NT2/D1 (cell line): ENCODE measurements around the gene LDLRAD4.
"Not testable (repeated sequence)": the region's sequence is repeated elsewhere in the genome, so short reads cannot be mapped to it uniquely, and the experiment has no call there.

Experiments used
- DNase-seq: peaks from one replicate; pipeline ENCODE4 v3.0.0-alpha.2; 2011; ENCODE audit warnings: low read depth, low spot score
- H3K27me3 ChIP-seq: 2 replicates; pipeline ENCODE4 v1.6.0; 2011; ENCODE audit warnings: mild to moderate bottlenecking; ENCODE audit not compliant: insufficient read length, insufficient read depth
- H3K36me3 ChIP-seq: 2 replicates; pipeline ENCODE4 v1.6.1; 2011; ENCODE audit warnings: mild to moderate bottlenecking, low read length, mixed read lengths; ENCODE audit not compliant: insufficient read depth, insufficient read length
- H3K4me1 ChIP-seq: 2 replicates; pipeline ENCODE4 v1.5.1; 2011; ENCODE audit not compliant: insufficient read depth, insufficient read length
- H3K4me3 ChIP-seq: 2 replicates; pipeline ENCODE4 v1.5.1; 2011; ENCODE audit warnings: low read depth; ENCODE audit not compliant: insufficient read length
- H3K9ac ChIP-seq: 2 replicates; pipeline ENCODE4 v1.6.0; 2011; ENCODE audit warnings: low read depth; ENCODE audit not compliant: insufficient read length
- H3K9me3 ChIP-seq: 2 replicates; pipeline ENCODE4 v1.5.1; 2011; ENCODE audit warnings: mild to moderate bottlenecking, low read length; ENCODE audit not compliant: insufficient read depth
- SUZ12 ChIP-seq: IDR thresholded peaks from 2 replicates; pipeline ENCODE4 v1.6.1; 2011; ENCODE audit not compliant: insufficient read length, insufficient read depth; ENCODE audit errors: extremely low read depth
- YY1 ChIP-seq: IDR thresholded peaks from 2 replicates; pipeline ENCODE4 v1.6.1; 2011; ENCODE audit not compliant: insufficient read length, insufficient read depth
- ZNF274 ChIP-seq: IDR thresholded peaks from 2 replicates; pipeline ENCODE4 v1.6.1; 2011; ENCODE audit warnings: mild to moderate bottlenecking, low read depth, low read length

Gene LDLRAD4

DNA sequence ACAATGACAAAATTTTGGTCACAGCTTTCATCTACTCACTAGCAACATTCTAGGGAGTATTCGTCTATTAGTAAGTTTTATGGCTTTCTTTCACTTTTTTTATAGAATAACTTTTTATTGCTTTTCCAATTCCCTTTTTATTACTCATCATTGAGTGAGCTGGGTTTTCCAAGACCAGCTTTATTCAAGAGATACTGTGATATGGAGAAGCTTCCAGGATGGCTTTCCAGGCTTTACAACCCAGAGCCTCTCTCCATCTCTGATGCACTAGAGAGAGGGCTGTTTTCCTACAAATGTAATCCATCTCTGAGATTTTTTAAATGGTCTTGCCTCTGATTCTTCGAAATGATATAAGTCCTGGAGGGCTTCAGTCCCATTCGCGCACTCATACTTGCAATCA, 118.3 kb downstream of the LDLRAD4 start:
- Histone ChIP-seq H3K27me3 (no peaks in the 10 kb centered on the region), H3K9ac (no peak overlapping the region), H3K36me3 (no peaks in the 10 kb centered on the region), H3K4me1 (no peaks in the 10 kb centered on the region), H3K9me3 (0 out of 2 replicates have a peak, but pooled peaks cover 4% of the 10 kb centered on the region), H3K4me3 (no peak overlapping the region)
- no peak for TF ChIP-seq SUZ12
- no peak for TF ChIP-seq YY1
- TF ChIP-seq ZNF274 = no peak
- DNase-seq = no peak

DNA sequence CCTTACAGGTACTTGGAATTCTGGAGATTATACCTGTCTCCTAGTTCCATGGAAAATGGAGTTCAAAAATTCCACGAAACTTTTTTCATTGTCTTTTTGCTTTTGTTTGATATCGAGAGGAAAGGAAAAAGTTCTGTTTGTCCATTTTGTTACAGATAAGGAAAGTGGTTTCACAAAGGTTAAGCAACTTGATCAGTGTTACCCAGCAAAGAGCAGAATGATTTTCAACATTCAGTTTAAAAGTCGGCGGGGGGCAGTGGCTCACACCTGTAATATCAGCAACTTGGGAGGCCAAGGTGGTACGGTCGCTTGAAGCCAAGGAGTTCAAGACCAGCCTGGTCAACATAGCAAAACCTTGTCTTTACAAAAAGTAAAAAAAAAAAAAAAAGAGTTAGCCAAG, 118.8 kb downstream of the LDLRAD4 start:
- TF ChIP-seq SUZ12 = no peak
- Histone ChIP-seq H3K4me1 (no peaks in the 10 kb centered on the region), H3K4me3 (no peak overlapping the region), H3K9me3 (0 out of 2 replicates have a peak, but pooled peaks cover 5% of the 10 kb centered on the region), H3K36me3 (no peaks in the 10 kb centered on the region), H3K27me3 (no peaks in the 10 kb centered on the region), H3K9ac (no peak overlapping the region)
- DNase-seq = no peak

DNA sequence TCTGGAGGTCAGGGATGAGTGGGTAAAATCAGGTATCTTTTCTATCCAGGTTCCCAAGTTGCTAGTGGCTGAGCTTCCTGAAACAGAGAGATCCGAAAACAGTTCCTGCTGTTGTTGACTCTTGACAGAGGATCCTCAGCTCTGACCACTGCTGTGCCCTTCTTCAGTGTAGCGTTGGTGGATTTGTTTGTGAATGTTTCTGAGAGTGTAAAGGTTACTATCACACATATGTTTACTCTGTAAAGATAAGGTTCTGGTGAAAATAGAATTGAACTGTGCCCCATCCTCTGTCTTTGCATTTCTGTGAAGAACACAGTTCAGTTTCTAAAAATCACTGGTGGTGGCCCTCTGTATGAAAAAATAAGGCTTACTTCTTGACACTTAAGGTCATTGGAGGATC, 119.8 kb downstream of the LDLRAD4 start:
- Histone ChIP-seq H3K36me3 (no peaks in the 10 kb centered on the region), H3K4me1 (no peaks in the 10 kb centered on the region), H3K27me3 (no peaks in the 10 kb centered on the region), H3K4me3 (no peak overlapping the region), H3K9me3 (0 out of 2 replicates have a peak, but pooled peaks cover 5% of the 10 kb centered on the region), H3K9ac (no peak overlapping the region)
- DNase-seq = no peak
- TF ChIP-seq SUZ12 = no peak
- no peak for TF ChIP-seq ZNF274
- no peak for TF ChIP-seq YY1

DNA sequence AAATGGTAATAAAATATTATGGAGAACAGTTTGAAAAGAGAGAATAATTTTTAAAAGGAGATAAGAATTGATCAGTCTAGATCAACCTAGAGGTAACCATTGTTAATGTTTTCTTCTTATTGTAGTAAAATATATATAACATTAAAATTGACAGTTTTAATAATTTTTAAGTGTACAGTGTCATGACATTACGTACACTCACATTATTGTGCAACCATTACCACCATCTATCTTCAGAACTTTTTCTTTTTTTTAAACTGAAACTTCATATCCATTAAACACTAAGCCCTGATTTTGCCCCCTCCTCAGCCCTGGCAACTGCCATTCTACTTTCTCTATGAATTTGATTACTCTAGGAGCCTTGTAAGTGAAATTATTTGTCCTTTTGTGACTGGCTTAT, 121.1 kb downstream of the LDLRAD4 start:
- H3K27me3 ChIP-seq = no peaks in the 10 kb centered on the region
- TF ChIP-seq YY1 (no peak), SUZ12 (no peak), ZNF274 (no peak)
- 0 out of 2 replicates have a peak, but pooled peaks cover 5% of the 10 kb centered on the region for H3K9me3 ChIP-seq
- DNase-seq = no peak
- no peak overlapping the region for H3K4me3 ChIP-seq
- H3K9ac ChIP-seq = no peak overlapping the region
- H3K4me1 ChIP-seq = no peaks in the 10 kb centered on the region
- no peaks in the 10 kb centered on the region for H3K36me3 ChIP-seq

DNA sequence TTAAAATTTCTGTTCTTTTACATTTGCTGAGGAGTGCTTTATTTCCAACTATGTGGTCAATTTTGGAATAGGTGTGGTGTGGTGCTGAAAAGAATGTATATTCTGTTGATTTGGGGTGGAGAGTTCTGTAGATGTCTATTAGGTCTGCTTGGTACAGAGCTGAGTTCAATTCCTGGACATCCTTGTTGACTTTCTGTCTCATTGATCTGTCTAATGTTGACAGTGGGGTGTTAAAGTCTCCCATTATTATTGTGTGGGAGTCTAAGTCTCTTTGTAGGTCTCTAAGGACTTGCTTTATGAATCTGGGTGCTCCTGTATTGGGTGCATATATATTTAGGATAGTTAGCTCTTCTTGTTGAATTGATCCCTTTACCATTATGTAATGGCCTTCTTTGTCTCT, 127.9 kb downstream of the LDLRAD4 start:
- not testable (repeated sequence) for H3K27me3 ChIP-seq, H3K9ac ChIP-seq, H3K4me3 ChIP-seq, DNase-seq, H3K36me3 ChIP-seq, H3K4me1 ChIP-seq
- peaks cover 14% of the 10 kb centered on the region; the same call in 1 of the 2 replicates for H3K9me3 ChIP-seq

DNA sequence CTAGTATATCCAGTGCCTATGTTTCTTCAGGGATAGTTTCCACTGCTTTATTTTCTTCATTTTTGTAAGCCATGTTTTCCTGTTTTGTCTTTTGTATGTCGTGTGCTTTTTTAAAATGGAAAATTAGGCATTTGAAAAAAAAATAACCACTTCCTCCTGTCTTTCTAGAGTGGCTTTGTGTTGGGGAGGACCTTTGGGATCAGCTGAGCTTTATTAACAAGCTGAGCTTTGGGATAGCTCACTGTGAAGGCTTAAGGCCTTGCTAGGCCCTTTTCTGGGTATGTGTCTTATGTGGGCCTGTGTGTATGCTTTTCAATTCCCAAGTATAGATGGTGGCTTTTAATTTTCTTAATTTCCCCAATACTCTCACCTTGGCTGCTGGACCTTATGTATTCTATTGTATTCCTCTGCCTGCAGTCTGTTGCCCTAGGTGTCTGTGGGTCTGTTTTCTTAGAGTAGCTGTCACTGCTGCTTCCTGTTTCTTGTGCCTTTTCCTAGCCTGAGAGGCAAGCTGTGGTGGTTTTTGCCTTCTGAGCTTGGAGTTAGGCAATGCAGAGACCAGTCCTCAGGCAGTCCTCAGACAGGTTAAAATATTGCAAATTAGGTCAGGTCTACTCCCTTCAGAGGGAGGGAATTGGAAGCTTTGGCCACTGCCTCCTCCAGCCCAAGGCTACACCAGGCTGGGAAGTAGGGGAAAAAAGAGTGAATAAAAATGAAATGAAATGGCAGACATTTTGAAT, 134.7 kb downstream of the LDLRAD4 start:
- no peak for DNase-seq
- TF ChIP-seq SUZ12 (no peak), YY1 (no peak), ZNF274 (no peak)

DNA sequence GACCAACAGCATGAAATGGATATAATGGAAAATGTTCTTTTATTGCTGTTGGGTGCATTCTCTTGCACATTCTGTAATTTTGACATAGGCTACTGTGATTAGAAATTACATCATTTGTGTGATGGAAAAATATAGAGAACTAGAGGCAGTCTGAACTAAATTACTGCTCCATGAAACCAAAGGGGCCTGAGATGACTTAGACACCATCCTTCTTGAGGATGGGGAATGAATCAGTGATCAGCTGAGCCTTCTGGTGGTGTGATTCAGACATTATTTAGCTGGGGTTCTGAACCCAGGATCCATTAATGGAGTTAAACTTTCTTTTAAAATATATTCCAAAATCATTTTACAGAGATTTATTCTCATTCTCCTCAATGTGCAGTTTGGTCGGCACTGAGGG, 135.8 kb downstream of the LDLRAD4 start:
- Histone ChIP-seq H3K27me3 (no peaks in the 10 kb centered on the region), H3K4me1 (no peaks in the 10 kb centered on the region), H3K9ac (no peak overlapping the region), H3K4me3 (no peak overlapping the region), H3K36me3 (no peaks in the 10 kb centered on the region), H3K9me3 (0 out of 2 replicates have a peak, but pooled peaks cover under 1% of the 10 kb centered on the region)
- DNase-seq = no peak
- TF ChIP-seq YY1 = no peak
- no peak for TF ChIP-seq SUZ12
- no peak for TF ChIP-seq ZNF274

More for the DNA sequence above, 134.7 kb downstream of the LDLRAD4 start:
- Histone ChIP-seq H3K4me1 (no peaks in the 10 kb centered on the region), H3K9ac (no peak overlapping the region), H3K9me3 (peaks cover 9% of the 10 kb centered on the region; the same call in 1 of the 2 replicates), H3K27me3 (no peaks in the 10 kb centered on the region), H3K36me3 (no peaks in the 10 kb centered on the region), H3K4me3 (no peak overlapping the region)
